Measurements from ENCODE around the gene ESRRB.

Gene ESRRB

GRCh38 chr14:76407449-76408150, 31.7 kb downstream of the ESRRB start:
- DNase-seq = no peak

GRCh38 chr14:76408877-76409276, 32.9 kb downstream of the ESRRB start:
- DNase-seq = no peak

DNA sequence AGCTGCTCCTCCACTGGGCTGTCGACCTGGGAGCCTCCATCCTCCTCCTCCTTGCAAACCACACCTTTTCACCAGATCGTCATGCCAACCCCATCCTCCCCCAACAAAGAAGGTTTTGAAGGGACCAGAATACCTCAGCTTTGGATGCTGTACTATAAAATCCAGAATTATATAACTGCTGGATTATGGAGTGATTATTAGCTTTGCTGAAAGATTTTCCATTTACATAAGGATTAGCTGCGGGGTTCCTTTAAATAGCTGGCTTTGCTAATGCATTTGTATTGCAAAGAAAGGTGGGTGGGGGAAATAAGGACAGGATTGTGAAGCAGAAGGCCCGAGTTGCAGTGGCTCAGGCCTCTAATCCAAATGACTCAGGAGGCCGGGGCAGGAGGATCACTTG, 36.6 kb downstream of the ESRRB start:
- DNase-seq = no peak

DNA sequence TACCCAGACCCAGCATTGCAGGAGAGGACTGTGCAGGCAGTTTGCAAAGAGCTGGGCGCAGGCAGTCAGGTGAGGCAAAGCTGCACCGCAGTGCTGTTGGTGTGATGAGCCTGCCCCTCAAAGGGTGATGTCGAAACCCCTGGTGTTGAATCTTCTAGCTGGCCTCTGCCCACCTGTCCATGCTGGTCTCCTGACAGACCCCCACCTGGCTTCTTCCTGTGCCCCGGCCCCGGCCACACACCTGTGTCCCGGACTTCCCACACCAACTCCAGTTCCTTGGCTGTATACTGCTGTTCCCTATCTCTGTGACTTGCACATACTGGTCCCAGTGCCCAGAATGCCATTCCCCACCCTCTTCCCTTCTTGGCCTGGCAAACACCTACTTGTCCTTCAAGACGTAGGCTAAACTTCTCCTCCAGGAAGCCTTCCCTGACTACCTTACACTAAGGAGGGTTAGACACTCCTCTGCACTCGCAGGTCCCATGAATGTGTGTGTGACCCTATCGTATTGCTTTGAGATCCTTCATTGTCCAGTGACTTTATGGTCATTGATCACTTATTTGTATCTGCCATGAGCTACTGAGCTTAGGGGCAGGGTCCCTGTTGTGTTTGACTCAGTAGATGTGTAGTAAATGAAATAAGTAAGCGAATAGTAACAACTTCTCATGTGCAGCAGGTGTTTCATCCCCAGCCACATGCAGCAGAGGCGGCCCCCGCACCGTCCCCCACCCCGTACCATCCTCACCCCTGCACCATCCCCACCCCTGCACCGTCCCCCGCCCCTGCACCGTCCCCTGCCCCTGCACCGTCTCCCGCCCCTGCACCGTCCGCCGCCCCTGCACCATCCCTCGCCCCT, 37.4 kb downstream of the ESRRB start:
- DNase-seq = no peak

- DNase-seq = no peak
Observed at GRCh38 chr14:76413962-76414600, 38.1 kb downstream of the ESRRB start.

GRCh38 chr14:76419399-76419798, 43.5 kb downstream of the ESRRB start:
- DNase-seq = no peak

DNA sequence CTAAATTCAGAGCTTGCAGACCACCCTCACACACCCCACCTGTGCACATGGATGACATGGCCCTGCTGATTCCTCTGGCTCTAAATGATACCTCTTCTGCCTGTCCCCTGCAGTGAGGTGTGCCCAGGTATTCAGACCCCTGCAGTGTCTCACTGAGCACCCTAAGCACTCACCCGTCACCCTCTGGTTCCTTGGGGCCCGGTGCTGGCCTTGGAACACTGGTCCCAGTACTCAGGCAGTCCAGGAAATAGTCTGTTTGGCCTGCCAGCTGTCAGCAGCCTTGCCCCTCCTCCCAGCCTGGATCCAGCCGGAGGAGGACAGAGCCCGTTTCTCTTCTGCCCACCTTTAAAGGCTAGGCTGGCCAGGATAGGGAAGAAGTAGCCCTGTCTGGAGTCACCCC, 44.9 kb downstream of the ESRRB start:
- no peak for DNase-seq

DNA sequence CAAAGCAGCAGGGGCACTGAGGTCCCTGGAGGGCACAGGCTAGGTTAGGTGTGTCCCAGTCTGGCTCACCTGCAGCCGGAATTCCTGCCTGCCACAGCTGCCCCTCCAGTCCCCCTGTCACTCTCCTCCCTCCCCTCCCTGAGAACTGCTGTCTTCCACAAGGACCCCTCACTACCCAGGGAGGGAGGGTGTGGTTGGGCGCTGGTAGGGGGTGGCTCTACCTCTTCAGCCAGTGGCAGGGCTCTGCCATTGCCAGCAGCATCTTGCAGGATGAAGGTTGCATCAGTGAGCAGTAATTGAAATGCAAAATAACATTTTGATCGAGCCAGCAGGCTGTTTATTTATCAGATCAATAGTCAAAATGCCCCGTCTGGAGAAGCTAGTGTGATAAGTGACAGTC, 45.7 kb downstream of the ESRRB start:
- DNase-seq = no peak

DNA sequence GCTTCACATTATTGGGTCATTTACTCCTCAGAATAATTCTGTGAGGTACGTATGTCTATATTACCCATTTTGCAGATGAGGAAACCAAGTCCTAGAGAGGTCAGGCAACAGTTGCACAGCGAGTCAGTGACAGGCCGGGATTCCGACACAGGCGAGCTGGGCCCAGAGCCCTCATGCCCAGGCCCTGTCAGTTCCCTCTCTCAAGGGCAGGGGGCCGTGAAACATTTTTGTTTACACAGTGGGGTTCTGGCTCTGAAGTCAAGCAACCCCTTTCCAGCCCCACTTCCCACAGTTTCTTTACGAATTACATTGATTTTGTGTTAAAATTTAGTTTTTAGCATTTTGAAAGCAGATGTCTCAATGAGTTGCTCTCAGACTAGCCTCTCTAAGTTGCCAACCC, 46.7 kb downstream of the ESRRB start:
- no peak for DNase-seq

DNA sequence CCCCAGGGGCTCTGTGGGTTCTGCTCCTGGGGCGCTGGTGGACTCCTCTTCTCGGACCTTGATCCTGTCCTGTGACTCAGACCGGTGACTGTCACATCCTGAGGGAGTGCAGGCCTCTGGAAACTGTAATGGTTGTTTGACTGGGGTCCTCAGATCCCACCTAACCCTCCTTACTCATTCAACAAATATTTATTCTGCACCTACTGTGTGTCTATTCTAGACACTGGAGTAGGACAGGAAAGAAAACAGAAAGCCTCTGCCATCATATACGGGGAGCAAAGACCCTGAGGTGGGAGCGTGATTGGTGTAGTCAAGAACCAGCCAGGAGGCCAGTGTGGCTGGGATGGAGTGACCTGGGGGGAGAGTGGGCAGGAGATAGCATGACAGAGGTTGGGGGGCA, 47.6 kb downstream of the ESRRB start:
- no peak for DNase-seq

DNA sequence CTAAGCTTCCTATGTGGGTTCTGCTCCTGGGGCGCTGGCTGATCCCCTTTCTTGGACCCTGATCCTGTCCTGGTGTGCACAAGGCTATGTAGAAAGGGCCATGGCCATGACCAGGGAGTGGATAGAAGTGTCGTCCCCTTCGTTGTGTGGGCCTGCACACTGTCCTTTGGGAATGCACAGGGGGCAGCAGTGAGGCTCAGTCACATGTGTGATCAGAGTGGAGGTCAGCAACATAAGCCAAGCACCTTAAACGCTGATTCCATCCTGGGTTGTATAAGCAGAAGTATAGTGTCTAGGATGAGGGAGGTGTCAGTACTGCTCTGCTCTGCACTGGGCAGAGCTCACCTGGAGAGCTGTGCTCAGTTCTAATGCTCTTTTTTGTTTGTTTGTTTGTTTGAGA, 48.4 kb downstream of the ESRRB start:
- no peak for DNase-seq

DNA sequence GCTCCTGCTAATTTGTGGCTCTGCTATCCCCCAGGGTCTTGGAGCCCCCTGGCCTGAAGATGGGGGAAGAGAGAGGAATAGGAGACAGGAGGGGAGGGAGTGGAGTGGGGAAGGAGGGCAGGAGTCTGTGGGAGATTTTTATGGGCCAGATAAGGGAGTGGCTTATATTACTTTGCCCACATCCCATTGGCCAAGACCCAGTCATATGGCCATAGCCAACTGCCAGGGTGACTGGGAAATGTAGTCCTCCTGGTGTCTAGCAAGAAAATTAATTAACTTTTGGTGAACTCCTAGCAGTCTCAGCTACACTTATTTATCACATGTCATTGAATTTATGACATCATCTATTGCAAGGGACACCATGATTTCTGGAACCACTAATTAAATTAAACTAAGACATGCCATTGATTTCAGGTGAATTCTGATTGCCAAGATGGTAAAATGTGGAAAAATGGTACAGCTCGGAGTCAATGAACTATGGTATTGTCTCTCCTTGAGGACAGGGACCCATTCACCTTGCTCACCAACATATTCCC, 50.3 kb downstream of the ESRRB start:
- DNase-seq = no peak

GRCh38 chr14:76428611-76429010, 52.7 kb downstream of the ESRRB start:
- DNase-seq = no peak

DNA sequence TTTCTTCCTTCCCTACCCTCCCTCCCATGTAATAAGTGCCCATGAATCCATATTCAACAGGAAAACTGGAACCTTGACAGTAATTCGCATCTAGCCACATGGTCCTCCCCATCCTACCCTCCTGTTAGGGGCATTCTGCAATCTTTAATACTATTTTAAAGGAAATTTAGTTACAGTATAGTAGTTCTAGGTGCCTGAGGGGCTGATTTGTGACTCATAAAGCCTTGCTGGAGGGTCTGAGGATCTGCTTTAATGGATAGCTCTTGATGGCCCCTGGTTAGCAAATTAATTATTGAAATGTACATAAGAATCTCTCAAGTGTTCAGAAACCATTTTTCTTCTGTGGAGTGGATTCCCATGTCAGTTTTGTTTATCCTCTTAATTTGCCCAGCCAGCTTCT, 54.1 kb downstream of the ESRRB start:
- no peak for DNase-seq

GRCh38 chr14:76430475-76430980, 54.6 kb downstream of the ESRRB start:
- DNase-seq = no peak

DNA sequence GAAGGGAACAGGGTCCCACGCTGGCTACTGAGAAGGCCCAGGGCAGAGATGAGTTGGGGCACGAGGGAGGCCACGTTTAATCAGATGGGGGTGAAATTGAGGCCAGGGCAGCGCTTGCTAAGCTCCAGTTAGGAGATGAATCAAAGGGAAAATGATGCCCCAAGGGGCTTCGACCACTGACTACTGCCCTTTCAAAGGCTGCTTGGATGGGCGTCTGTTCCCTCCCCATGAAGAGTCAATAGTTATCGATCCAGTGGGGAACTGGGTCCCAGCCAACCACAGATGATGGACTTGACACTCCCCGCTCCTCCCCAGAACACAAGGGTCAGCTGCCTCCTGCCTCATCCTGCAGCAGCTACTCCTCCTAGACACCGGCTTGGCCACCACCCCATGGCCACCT, 55.6 kb downstream of the ESRRB start:
- DNase-seq = no peak

GRCh38 chr14:76432827-76433752, 57.2 kb downstream of the ESRRB start:
- DNase-seq = no peak

DNA sequence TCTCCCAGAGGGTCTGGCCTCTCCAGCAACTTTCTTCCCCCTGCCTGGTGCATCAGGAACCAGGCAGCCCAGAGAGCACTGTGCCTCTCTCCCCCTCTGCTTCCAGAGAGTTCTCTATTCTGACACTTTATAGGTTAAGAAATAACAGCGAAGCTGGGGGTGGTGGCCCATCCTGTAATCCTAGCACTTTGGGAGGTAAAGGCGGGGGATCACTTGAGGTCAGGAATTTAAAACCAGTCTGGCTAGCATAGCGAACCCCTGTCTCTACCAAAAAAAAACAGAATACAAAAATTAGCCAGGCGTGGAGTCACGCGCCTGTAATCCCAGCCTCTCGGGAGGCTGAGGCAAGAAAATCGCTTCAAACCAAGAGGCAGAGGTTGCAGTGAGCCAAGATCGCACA, 58.3 kb downstream of the ESRRB start:
- no peak for DNase-seq

- DNase-seq = no peak
Observed at GRCh38 chr14:76439237-76439775, 63.4 kb downstream of the ESRRB start.

GRCh38 chr14:76446486-76446885, 70.5 kb downstream of the ESRRB start:
- DNase-seq = no peak

- DNase-seq = no peak
Observed at GRCh38 chr14:76446921-76447320, 71.0 kb downstream of the ESRRB start.

- no peak for DNase-seq
Observed at GRCh38 chr14:76450476-76450875, 74.5 kb downstream of the ESRRB start.
